Cardiac fibroblast (primary cell): ENCODE data around the gene CASP8AP2.
"Not testable (repeated sequence)": the region's sequence is repeated elsewhere in the genome, so short reads cannot be mapped to it uniquely, and the experiment has no call there.

Experiments
- DNase-seq, 2 donors: peaks; one replicate each; pipeline versions ENCODE4 v3.0.0 to v3.0.0-alpha.2; 2010; ENCODE audit warnings: low read depth in 2 of 2
- H3K4me3 ChIP-seq, 2 donors: replicated peaks in 1 of 2; 1 replicate in 1 of 2; 2 replicates in 1 of 2; pipeline ENCODE4 v1.5.1; 2011; ENCODE audit warnings: low read depth in 2 of 2, low read length in 2 of 2, mild to moderate bottlenecking in 2 of 2, moderate library complexity in 1 of 2
- CTCF ChIP-seq: IDR thresholded peaks from one replicate; pipeline ENCODE4 v1.5.1; 2011; ENCODE audit warnings: low read depth, mild to moderate bottlenecking, low read length, inconsistent platforms

Gene CASP8AP2

GRCh38 chr6:89829472-89830169 is at the start of gene CASP8AP2:
Gene CASP8AP2, plus strand, starts transcription at chr6:89829880.
- peak within 1 kb of the TSS; percentile 87 to 88 for H3K4me3 ChIP-seq
- TF ChIP-seq CTCF = no peak

GRCh38 chr6:89781070-89782034 is 48.3 kb upstream of the CASP8AP2 start:
- no peak for TF ChIP-seq CTCF
- no peak for DNase-seq
- H3K4me3 ChIP-seq = no peak overlapping the region

More at GRCh38 chr6:89829472-89830169, at the start of gene CASP8AP2:
- DNase-seq = peak; percentile 99

GRCh38 chr6:89782222-89782621 is 47.5 kb upstream of the CASP8AP2 start:
- TF ChIP-seq CTCF = no peak
- no peak overlapping the region for H3K4me3 ChIP-seq
- DNase-seq = no peak

GRCh38 chr6:89783293-89783692 is 46.4 kb upstream of the CASP8AP2 start:
- DNase-seq = not testable (repeated sequence)

GRCh38 chr6:89784838-89785237 is 44.8 kb upstream of the CASP8AP2 start:
- DNase-seq = no peak
- no peak for TF ChIP-seq CTCF
- H3K4me3 ChIP-seq = no peak overlapping the region

More at GRCh38 chr6:89783293-89783692, 46.4 kb upstream of the CASP8AP2 start:
- H3K4me3 ChIP-seq = not testable (repeated sequence)

- no peak for TF ChIP-seq CTCF
Measured at GRCh38 chr6:89786970-89787369, 42.7 kb upstream of the CASP8AP2 start.

GRCh38 chr6:89787660-89788328 is 41.9 kb upstream of the CASP8AP2 start:
- DNase-seq = no peak
- TF ChIP-seq CTCF = no peak

More at GRCh38 chr6:89786970-89787369, 42.7 kb upstream of the CASP8AP2 start:
- DNase-seq = no peak
- no peak overlapping the region for H3K4me3 ChIP-seq

More at GRCh38 chr6:89787660-89788328, 41.9 kb upstream of the CASP8AP2 start:
- H3K4me3 ChIP-seq = no peak overlapping the region
